Measurements from ENCODE around the gene PCGF1.
"Not testable (repeated sequence)": the region's sequence is repeated elsewhere in the genome, so short reads cannot be mapped to it uniquely, and the experiment has no call there.

The PCGF1 gene

DNA sequence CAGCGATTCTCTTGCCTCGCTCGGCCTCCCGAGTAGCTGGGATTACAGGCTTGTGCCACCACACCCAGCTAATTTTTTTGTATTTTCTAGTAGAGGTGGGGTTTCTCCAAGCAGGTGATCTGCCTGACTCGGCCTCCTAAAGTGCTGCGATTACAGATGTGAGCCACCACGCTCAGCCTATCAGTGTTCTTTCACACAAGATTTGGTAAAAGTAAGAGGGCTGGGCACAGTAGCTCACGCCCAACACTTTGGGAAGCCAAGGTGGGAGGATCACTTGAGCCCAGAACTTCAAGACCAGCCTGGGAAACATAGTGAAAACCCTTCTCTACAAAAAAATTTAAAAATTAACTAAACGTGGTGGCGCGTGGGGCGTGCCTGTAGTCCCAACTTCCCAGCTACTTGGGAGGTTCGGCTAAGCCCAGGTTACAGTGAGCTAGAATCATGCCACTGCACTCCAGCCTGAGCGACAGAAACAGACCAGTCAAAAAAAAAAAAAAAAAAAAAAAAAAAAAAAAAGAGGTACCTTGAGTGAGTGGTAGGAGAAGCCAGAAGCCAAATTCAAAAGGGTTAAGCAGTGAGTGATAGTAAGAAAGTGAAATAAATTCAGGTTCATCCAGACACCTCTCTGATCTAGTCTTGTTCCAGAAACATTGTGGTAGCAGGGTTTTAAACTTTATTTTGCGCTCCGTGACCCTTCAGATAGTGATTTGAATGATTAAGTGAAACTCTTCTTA, 36.0 kb downstream of the PCGF1 start:
- no peak for DNase-seq

DNA sequence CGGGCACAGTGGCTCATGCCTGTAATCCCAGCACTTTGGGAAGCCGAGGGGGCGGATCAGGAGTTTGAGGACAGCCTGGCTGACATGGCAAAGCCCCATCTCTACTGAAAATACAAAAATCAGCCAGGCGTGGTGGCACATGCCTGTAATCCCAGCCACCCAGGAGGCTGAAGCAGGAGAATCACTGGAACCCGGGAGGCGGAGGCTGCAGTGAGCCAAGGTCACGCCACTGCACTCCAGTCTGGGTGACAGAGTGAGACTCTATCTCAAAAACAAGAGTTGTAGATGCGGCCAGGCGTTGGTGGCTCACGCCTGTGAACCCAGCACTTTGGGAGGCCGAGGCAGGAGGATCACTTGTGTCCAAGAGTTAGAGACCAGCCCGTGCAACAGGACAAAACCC, 36.8 kb downstream of the PCGF1 start:
- DNase-seq, result not testable (repeated sequence)

DNA sequence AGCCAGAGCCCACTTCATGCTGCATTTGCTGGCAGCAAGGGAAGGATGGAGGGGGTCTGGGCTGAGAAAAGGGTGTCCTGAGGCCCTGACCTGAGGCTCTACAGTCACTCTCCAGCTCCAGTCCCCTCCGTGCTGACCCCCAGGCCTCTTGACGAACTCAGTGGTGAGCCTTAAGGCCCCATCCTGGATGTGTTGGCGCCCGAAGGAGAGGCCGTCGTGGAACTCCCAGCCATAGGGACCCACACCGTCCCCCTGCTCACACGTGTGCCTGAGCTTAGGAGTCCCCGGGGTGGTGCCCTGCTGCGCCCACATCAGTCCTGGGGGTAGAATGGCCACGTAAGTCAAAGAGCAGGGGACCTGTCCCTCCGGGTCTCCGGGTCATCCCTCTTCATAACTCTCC, 43.1 kb downstream of the PCGF1 start:
- peak; percentile 11 for DNase-seq

DNA sequence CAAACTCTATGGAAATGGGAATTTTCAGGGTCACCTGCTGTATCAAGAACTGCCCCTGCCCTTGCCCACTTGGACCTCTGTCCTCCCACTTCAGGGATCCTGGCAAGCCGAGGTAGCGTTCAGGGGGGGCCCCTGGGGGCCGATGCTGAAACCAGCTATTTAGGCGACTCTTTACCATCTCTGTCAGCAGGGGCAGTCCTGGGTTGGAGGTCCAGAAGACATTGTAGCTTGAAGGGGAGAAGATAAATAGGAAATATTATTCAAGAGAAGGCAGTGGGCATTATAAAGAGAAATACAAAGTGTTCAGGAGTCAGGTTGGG, 44.7 kb downstream of the PCGF1 start:
- DNase-seq, result no peak

DNA sequence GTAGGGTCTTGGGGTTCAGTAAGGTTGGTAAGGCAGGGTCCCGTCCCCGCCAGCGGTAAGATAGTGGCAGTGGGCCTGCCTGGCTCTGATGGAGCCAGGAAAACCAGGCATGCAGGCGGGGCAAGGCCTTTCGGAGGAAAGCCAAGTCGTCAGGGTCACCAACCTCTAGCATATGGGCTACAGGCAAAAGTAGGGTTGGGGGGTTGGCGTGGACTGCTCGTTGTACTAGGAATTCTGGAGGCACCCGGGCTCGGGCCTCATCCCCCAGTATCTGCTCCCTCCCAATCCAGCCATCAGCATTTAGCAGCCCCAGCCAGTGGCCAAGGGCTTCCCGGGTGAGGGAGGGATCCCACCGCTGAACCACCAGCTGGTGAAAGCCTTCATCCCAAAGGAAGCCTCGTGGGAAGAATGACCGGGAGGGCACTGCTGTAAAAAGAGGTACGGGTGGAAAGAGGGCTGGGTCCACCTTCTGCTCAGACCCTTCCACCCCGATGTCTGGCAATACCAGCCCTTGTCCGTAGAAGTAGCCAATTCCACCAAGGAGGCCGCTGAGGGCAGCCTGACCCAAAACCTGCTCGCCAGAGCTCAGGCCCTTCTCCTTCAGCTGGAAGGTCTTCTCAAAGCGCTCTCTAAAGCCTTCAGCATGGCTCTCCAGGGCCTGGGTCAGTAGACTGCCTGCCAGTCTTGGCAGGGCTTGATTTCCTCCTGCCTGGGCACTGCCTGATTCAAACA, 45.3 kb downstream of the PCGF1 start:
- DNase-seq, result no peak

DNA sequence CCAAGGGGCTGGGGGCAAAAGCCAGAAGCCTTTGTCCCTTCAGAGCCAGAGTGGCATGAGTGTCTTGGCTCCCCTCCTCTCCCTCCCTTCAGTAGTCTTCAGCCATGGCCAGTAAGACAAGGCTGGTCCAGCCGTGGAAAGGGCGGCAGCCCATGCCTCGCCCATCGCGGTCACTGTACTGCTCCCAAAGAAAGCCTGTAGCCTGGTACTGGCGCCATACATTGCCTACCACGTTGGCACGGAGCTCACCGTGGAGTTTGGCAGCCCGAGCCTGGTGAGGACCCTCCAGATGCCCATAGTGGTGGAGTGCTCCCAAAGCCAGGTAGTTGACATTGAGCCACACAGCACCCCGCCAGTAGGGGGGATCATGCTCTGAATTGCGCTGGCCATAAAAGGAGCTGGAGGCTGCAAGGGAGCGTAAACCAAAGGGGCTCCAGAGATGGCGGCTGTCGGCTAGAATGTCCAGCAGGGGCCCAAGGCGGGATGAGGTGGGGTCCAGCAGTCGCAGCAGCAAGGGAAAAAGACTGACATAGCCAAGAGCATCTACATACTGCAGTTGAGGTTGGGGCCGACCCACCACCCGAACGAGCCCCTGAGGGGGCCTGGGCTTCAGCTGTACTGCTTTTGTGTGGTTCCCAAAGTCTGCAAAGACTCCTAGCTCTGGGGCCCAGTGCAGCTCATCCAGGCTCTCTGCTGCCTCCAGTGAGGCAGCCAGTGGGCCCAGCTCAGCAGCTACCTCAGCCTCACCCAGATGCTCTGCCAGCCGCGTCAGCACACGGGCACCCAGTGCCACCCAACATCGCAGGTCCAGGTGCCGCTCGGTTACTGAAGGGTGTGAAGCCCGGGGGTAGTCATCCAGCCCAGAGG, 46.1 kb downstream of the PCGF1 start:
- DNase-seq, result no peak

DNA sequence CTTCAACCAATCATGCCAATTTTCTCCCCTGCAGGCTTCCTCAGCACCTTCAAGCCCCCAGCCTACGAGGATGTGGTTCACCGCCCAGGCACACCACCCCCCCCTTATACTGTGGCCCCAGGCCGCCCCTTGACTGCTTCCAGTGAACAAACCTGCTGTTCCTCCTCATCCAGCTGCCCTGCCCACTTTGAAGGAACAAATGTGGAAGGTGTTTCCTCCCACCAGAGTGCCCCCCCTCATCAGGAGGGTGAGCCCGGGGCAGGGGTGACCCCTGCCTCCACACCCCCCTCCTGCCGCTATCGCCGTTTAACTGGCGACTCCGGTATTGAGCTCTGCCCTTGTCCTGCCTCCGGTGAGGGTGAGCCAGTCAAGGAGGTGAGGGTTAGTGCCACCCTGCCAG, 47.3 kb downstream of the PCGF1 start:
- DNase-seq, result not testable (repeated sequence)

DNA sequence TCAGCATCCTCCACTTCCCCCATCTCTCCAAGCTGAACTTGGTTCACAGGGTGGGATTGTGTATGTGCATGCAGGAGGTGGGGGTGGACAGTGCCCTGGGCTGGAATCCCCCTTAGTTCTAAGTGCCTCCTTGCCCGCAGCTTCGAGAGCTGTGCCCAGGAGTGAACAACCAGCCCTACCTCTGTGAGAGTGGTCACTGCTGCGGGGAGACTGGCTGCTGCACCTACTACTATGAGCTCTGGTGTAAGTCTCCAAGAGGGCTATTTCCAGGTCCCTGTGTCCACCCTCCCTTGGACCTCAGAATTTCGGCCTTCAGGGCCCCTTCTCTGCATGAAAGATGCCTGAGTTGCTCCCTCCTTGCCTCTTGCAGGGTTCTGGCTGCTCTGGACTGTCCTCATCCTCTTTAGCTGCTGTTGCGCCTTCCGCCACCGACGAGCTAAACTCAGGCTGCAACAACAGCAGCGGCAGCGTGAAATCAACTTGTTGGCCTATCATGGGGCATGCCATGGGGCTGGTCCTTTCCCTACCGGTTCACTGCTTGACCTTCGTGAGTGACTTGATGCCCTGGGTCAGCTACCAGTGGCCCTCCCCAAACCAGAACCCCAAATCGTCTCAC, 47.9 kb downstream of the PCGF1 start:
- DNase-seq, result not testable (repeated sequence)

DNA sequence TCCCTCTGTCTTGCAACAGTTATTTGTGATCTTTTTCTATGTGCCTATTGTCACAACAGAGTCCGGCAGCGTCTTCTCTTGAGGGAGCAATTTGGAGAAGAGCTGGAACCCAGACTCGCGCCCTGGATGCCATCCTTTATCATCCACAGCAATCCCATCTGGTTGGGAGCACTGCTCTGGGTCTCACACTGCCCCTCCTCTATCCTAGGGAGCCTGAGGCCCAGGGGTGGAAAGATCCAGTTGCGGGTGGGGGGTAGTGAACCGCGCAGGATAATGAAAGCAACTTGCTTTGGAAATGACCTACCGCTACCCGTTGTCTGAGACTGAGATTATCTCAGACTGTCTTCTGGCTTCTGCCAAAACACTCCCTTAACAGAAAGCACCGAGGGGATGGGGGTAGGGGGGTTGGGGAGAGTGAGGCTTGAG, 48.5 kb downstream of the PCGF1 start:
- peak; percentile 12 for DNase-seq

DNA sequence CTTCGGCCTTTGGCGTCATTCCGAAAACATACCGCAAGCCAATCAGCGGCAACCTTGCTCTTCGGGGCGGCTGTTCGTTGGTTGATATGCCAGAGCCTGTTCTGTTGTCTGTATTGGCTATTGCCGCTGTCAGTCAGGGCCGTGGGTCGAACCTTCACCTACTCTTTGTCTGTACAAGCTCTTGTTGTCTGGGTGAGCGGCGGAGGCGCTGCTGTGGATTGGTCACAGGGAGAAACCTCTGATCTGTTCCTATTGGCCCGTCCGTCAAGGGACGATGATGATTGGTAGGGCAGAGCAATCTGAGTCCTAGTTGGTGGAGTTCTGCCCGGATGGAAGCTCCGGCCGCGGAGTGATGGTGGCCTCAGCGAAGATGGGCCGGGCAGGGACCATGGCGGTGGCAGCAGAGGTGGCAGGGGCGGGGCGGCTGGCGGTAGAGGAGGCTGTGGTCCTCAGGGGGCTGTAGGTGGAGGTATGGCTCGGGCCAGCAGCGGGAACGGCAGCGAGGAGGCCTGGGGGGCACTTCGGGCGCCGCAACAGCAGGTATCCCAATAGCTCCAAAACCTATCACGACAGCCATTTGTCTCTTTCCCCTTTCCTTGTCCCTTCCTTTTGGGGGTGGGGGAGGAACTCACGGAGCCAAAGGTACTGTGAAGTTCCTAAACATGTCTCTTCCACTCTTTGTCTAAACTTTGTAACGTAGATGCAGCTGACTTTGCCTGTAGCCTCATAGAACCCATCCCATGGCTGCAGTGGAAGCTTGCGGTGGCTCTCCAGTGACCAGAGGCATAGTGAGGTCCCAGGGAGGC, 49.2 kb downstream of the PCGF1 start, which contains the start of gene WBP1:
WBP1 (plus strand) TSS at position 307 of the 806 bp plus-strand sequence; CDS start at position 472, 165 bp downstream.
- DNase-seq, result peak; percentile 98

DNA sequence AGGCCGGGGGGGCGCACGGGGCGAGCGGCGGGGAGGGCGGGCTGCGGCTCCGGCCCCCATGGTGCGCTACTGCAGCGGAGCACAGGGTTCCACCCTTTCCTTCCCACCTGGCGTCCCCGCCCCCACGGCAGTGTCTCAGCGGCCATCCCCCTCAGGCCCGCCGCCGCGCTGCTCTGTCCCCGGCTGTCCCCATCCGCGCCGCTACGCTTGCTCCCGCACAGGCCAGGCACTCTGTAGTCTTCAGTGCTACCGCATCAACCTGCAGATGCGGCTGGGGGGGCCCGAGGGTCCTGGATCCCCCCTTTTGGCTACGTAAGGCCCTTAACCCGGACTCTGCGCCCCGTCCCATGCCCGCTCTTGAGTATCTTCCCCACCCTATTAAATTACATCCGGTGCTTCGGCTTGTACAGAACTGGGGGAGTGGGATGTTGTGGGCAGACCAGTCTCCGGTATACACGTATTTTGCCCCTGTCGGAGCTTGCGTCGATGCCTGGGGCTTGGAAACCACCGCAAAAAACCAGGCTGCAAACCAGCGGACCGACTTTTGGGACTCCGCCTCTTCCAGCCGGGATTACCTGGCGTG, 49.9 kb downstream of the PCGF1 start:
- DNase-seq, result peak; percentile 86

DNA sequence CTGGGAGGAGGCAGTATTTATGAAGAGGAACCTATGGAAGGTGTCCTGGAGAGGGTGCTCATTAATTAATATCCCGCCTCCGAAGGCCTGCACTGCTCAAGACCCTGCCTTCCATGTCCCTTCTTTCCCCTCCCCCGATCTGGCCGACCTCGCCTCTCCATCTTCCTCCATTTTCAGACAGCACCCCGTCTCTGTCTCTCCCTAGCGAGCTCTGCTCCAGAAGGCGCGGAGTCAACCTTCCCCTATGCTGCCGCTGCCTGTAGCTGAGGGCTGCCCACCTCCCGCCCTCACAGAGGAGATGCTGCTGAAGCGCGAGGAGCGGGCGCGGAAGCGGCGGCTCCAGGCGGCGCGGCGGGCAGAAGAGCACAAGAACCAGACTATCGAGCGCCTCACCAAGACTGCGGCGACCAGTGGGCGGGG, 50.4 kb downstream of the PCGF1 start:
- no peak for DNase-seq

Data from NCI-H69 (cell line).